Thymus (tissue), 11 donors: ENCODE data around the gene KIRREL1. TPM values are rescaled to one million over a fixed set of nuclear protein-coding genes. Genes with fewer than 3 reads are reported as not detected.
A peak's percentile ranks its signal among the peaks of the same experiment; 100 is the strongest.

Source experiments
- DNase-seq, 9 donors: peaks; one replicate each; pipeline ENCODE4 v3.0.0-alpha.2; 2013; ENCODE audit warnings: low spot score in 9 of 9, low read depth in 6 of 9, missing footprints in 1 of 9
- H3K27ac ChIP-seq, 2 donors: one replicate each; pipeline ENCODE4 v1.5.1; 2013; ENCODE audit warnings: control low read depth in 1 of 2, low read depth in 1 of 2, low read length in 1 of 2, mild to moderate bottlenecking in 1 of 2, moderate library complexity in 1 of 2
- H3K27me3 ChIP-seq, 2 donors: one replicate each; pipeline ENCODE4 v1.5.1; 2013; ENCODE audit warnings: low read length in 1 of 2; ENCODE audit not compliant: control insufficient read depth in 2 of 2, insufficient read depth in 1 of 2
- H3K36me3 ChIP-seq, 2 donors: one replicate each; pipeline ENCODE4 v1.5.1; 2013; ENCODE audit warnings: low read length in 1 of 2, mild to moderate bottlenecking in 1 of 2, moderate library complexity in 1 of 2; ENCODE audit not compliant: control insufficient read depth in 2 of 2, insufficient read depth in 2 of 2
- H3K4me1 ChIP-seq, 2 donors: one replicate each; pipeline ENCODE4 v1.5.1; 2013; ENCODE audit warnings: low read length in 2 of 2; ENCODE audit not compliant: control insufficient read depth in 2 of 2, insufficient read depth in 2 of 2
- H3K4me3 ChIP-seq, 2 donors: one replicate each; pipeline ENCODE4 v1.5.1; 2013; ENCODE audit warnings: low read length in 2 of 2, control low read depth in 1 of 2, mild to moderate bottlenecking in 1 of 2
- H3K9me3 ChIP-seq, 2 donors: one replicate each; pipeline ENCODE4 v1.5.1; 2013; ENCODE audit warnings: low read length in 1 of 2, mild to moderate bottlenecking in 1 of 2; ENCODE audit not compliant: control insufficient read depth in 2 of 2, insufficient read depth in 1 of 2
- WGBS: extraction: QIAGEN DNeasy Blood & Tissue Kit; methylation state at CpG from one replicate; pipeline ENCODE4 v1.1.7; 2013; 5-methylcytosine and 5-hydroxymethylcytosine counted together
- polyA plus RNA-seq: library from polyadenylated mRNA; stranded (reverse); fragments of 200-250 nt; gene quantifications from one replicate; pipeline ENCODE4 v1.2.3, GENCODE V29; 2013
- total RNA-seq: library from RNA; stranded (reverse); fragments of 120-200 nt; gene quantifications from one replicate; pipeline ENCODE4 v1.2.4, GENCODE V29; 2013
- donor health status: healthy.

The KIRREL1 gene
- total and polyA plus RNA-seq, 2 donors: 3.4 to 5.9 TPM

DNA sequence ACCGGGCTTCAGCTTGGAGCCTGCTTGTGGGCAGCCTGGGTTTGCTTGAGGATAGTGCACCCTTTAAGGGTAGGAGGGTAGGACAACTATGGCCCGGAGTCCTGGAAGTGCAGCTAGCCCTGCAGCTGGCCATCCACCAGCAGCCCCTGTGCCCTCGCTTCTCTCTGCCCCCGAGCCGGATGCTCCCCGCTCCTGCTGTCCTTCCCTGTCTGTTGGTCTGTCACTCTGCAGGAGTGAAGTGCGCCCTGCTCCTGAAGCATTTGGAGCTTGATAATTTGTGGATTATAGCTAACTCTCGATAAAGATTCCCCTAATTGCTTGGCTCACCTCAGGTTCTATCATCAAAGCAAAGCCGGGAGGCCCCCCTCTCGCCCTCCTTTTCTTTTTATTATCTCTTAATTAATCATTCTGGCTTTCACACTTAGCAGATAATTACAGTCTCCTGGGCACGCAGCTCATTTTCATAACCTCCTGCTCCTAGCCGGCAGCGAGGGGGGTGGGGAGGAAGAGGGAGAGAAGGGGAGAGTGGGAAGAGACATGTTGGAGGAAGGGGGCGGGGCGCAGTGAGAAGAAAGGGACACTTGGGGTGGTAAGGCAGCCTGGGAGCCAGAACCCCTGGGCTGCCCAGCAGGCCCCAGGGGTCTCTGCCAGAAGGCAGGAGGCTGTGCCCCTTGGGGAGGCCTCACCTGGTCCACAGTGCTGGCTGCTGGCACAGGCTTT lies 14.4 kb downstream of the KIRREL1 start:
- Histone ChIP-seq H3K27me3 (no peaks in the 10 kb centered on the region), H3K4me3 (no peak overlapping the region), H3K27ac (no peak overlapping the region), H3K4me1 (peaks cover 4 to 21% of the 10 kb centered on the region in 2 donors), H3K36me3 (no peaks in the 10 kb centered on the region), H3K9me3 (no peaks in the 10 kb centered on the region)
- DNase-seq: no peak
- 89% methylated on average over 15 of the region's 15 CpGs for WGBS

DNA sequence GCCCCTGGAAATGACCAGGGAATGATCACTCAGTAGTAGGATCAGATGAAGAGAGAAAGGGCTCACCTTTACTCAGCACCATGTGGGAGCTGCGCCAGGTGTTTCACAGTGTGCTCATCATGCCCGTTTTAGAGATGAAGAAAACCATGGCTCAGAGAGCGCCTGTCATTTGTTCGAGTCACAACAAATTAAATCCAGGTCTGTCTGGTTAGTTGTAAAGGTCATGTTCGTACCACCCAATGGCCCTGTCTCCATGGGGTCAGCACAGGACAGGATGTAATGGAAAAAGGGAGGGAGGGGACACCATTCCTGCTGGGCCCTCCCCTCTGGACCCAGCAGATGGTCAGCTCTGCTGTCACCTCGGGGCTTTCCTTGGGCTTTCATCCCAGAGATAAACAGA lies 15.2 kb downstream of the KIRREL1 start:
- Histone ChIP-seq H3K4me3 (no peak overlapping the region), H3K9me3 (no peaks in the 10 kb centered on the region), H3K27ac (no peak overlapping the region), H3K4me1 (peaks cover 7 to 20% of the 10 kb centered on the region in 2 donors), H3K27me3 (no peaks in the 10 kb centered on the region), H3K36me3 (no peaks in the 10 kb centered on the region)
- 94% methylated on average over 6 of the region's 6 CpGs for WGBS
- no peak for DNase-seq

DNA sequence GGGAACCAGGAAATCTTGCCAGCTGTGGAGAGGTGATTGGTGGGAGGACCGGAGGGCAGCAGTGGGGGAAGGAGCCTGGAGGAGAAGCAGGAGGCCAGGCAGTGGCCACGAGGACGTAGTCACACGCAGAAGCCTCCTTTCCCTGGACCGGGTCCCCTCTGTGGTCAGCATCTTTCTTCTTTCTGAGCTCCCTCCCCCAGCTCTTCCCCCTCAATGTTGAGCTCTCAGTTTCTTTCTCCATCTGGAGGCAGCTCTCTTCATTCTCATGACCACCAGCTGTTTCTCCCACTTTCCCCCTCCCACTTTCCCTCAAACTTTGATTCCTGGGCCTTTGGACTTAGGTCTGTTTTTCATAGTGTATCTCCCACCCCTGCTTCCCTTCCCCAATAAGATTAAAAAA lies 18.3 kb downstream of the KIRREL1 start:
- DNase-seq: no peak
- Histone ChIP-seq H3K4me1 (peaks cover 9 to 31% of the 10 kb centered on the region in 2 donors), H3K27me3 (no peaks in the 10 kb centered on the region), H3K4me3 (no peak overlapping the region), H3K9me3 (no peaks in the 10 kb centered on the region), H3K27ac (peak overlapping the region; percentile 54 to 65), H3K36me3 (no peaks in the 10 kb centered on the region)
- 91% methylated on average over 5 of the region's 5 CpGs for WGBS

DNA sequence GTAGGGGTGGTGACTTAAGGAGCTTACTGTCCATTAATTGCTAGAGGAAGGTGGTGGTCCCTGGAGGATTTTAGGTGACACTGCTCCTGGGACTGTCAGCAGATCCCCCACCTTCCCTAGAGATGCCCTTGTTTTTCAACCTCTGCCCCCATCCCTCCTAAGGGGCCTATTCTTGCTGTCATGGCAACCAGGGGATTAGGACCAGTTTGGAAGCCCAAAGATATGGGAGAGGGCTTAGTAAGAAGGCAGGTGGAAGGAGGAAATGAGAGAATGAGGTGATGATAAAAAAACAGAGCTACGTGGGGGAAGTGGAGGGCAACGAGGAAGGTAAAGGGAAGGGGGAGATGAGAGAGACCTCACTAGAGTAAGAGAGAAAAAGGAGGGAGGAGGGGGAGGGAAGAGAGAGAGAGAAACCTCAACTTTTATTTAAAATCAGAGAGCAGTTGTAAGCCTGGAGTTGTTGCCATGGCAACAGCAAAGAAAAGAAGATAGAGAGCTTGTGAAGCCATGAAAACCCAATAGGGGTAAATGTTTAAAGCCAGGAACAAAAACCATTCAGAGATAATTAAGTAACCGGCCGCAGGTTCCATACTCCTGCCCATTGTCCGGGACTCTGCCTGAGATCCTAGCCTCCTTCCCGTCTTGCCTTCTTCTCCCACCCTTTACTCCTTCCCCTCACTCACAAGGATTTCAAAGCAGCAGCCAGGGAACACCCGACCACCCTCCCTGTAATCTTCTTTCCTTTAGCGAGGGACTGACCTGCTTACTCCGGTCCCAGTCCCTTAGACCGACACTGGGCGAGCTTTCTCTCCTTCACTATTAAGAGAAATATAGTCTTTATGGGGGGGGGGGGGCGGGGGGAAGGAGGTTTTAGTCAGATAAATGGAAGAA lies 20.6 kb downstream of the KIRREL1 start:
- H3K4me3 ChIP-seq: no peak overlapping the region
- peaks cover 9 to 25% of the 10 kb centered on the region in 2 donors for H3K4me1 ChIP-seq
- H3K27ac ChIP-seq: no peak overlapping the region
- H3K36me3 ChIP-seq: no peaks in the 10 kb centered on the region
- no peaks in the 10 kb centered on the region for H3K27me3 ChIP-seq
- H3K9me3 ChIP-seq: no peaks in the 10 kb centered on the region
- 80% methylated on average over 12 of the region's 12 CpGs for WGBS
- peak in 6 of 9 donors; percentile 30 to 73 (median 46) for DNase-seq

DNA sequence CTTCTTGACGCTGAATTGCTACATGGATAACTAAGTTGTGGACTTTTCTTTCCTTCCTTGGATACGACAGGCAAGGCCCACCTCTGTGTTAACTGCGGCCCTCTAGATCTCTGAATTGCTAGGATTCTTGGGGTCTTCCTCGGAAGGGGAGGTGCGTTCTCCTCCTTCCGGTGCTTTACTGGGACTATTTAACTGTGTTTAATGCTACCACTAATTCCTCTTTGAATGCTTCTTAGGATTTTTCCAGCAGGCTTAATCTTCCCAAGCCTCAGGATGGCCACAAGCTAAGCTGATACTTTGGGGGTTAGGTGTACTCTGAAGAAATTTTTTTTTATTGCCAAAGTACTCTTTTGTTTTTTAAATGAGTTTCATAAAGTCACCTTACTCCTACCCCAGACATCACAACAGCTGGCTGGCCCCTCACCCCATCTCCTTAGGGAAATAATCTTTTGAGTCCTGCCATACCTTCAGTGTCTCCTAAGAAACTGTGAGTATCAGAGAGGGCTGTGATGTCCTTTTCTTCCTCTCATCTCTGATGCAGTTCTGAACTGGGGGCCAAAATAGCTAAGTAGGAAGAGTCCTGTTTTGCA lies 21.4 kb downstream of the KIRREL1 start:
- DNase-seq: no peak
- H3K9me3 ChIP-seq: no peaks in the 10 kb centered on the region
- WGBS: 98% methylated on average over 6 of the region's 6 CpGs
- no peak overlapping the region for H3K27ac ChIP-seq
- H3K4me3 ChIP-seq: no peak overlapping the region
- no peaks in the 10 kb centered on the region for H3K27me3 ChIP-seq
- peaks cover 9 to 21% of the 10 kb centered on the region in 2 donors for H3K4me1 ChIP-seq
- no peaks in the 10 kb centered on the region for H3K36me3 ChIP-seq

DNA sequence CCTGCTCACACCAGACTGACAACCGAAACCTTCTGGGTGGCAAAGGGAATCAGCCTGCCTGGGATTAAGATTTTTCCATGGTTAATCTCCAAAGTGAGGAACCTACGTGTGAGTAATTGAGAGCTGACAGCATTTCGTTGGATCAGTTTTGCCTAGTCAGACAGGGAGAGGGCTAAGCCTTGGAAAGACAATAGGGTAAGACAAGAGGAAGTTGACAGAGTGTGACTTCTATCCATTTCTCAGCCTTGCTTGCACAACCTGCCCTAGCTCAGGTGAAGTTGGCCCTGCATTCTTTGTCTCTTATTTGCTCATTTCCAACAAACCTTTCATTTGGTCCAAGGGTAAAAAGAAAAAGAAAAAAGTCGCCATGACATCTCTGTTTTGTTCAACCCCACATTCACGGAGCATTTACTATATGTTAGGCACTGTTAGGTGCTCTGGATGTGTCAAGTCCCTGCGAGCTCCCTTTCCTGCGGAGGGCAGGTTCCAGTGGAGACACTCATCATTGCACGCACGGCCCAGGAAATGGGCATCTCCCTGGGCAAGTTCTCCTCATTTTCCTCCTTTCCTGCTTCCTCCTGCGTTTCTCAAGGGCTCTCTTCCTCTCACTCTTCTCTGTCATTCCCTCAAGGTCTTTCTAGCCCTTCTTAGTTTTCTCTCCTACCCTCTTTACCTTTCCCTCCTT lies 23.3 kb downstream of the KIRREL1 start:
- Histone ChIP-seq H3K36me3 (no peaks in the 10 kb centered on the region), H3K9me3 (no peaks in the 10 kb centered on the region), H3K4me1 (peaks cover 9 to 14% of the 10 kb centered on the region in 2 donors), H3K27ac (no peak overlapping the region), H3K4me3 (no peak overlapping the region), H3K27me3 (no peaks in the 10 kb centered on the region)
- no peak for DNase-seq
- 84% methylated on average over 10 of the region's 10 CpGs for WGBS

DNA sequence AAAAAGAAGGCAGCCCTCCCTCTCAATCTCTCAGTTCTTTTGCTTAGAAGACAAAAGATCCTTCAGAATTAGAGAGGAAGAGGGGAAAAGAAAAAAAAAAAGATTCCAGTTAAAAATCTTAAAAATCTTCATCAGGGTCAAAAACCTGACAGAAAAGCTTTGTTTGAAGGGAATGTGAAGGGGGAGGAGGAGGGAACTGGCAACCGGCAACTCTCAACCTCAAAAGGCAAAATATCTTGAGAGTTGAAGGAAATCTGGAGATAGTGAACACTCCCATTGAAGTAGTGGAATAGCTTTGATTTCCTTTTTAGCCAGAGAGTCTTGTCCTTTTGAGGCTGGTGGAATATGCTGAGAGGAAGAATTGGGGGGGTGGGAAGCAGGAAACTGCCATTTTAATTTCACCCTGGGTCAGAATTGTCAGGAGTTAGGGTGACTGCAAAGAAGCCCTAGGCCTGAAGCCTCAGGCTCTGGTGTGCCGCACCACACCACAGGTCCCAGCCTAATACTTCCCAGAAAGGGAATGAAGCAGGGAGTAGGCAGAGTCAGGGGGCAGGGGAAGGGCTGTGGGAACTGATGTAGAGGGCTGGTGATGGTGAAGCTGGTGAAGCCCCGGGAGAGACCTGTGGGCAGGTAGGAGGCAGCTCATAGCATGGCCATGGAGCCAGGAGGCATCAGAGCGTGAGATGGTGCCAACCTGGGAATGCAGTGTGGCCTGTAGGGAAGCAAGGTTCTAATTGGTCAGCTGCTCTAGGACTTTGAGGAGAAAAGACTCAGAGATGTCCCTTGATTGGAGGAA lies 24.6 kb downstream of the KIRREL1 start:
- no peaks in the 10 kb centered on the region for H3K9me3 ChIP-seq
- no peak for DNase-seq
- 97% methylated on average over 4 of the region's 4 CpGs for WGBS
- no peaks in the 10 kb centered on the region for H3K27me3 ChIP-seq
- peaks cover 9 to 14% of the 10 kb centered on the region in 2 donors for H3K4me1 ChIP-seq
- no peaks in the 10 kb centered on the region for H3K36me3 ChIP-seq
- H3K27ac ChIP-seq: no peak overlapping the region
- no peak overlapping the region for H3K4me3 ChIP-seq

DNA sequence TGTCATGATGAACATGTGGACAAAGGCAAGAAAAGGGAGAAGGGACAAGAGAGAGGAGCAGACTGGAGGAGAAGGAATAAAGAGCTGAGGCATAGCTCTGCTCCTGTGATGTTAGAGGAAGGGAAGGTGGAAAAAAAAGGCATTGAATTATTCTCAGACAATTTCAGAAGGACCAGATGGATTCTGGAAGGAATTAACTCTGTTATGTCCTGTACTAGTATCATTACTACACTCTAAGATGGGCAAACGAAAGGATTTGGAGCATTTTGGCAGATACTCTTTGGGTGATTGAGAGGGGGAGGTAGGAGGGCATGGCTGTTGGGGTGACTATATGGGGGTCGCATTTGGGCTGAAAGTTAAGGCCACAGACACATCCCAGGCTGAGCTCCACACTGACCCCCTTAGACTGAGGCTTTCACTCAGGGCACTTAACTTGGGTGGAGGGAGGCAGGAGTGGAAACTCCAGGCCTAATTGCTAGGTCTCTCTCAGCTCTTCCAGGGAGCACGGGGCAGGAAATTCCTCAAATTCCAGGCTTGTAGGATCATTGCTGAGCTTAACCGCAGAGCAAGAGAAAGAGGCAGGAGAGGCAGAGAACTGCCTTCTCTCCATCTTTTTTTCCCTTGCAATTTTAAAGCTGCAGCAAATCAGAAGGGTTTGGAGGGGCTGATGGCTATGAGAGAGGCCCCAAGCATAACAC lies 25.9 kb downstream of the KIRREL1 start:
- DNase-seq: no peak
- H3K4me3 ChIP-seq: no peak overlapping the region
- H3K36me3 ChIP-seq: no peaks in the 10 kb centered on the region
- no peaks in the 10 kb centered on the region for H3K9me3 ChIP-seq
- no peaks in the 10 kb centered on the region for H3K27me3 ChIP-seq
- 94% methylated on average over 4 of the region's 4 CpGs for WGBS
- H3K4me1 ChIP-seq: peaks cover under 1 to 5% of the 10 kb centered on the region in 2 donors
- H3K27ac ChIP-seq: peak overlapping the region in 1 of 2 donors; percentile 39
